Gastroesophageal sphincter (tissue), 3 donors: ENCODE measurements around the gene NEDD8.

Source experiments
- CTCF ChIP-seq, 4 experiments: fragments of 200-600 bp in 2 of 4; fragments of 450-650 bp in 2 of 4; sonication (generic) in 1 of 4; IDR thresholded peaks; one replicate each; pipeline ENCODE4 v1.5.1; 2017 to 2019; ENCODE audit warnings: antibody characterized with exemption in 4 of 4, mild to moderate bottlenecking in 2 of 4, moderate library complexity in 2 of 4
- POLR2A ChIP-seq, 2 donors: fragments of 450-650 bp; IDR thresholded peaks; one replicate each; pipeline ENCODE4 v1.6.1; 2017; ENCODE audit warnings: antibody characterized with exemption in 2 of 2, mild to moderate bottlenecking in 2 of 2, moderate library complexity in 1 of 2
- POLR2AphosphoS5 ChIP-seq: sonication (generic); formaldehyde crosslinking; IDR thresholded peaks from one replicate; pipeline ENCODE4 v1.6.1; 2017; ENCODE audit warnings: antibody characterized with exemption

GRCh38 chr14:24264298-24264697 lies 32.1 kb upstream of the NEDD8 start:
- no peak for TF ChIP-seq POLR2A (IDR thresholded peaks at IDR 0.05)
- no peak for TF ChIP-seq POLR2AphosphoS5
- TF ChIP-seq CTCF (IDR thresholded peaks at IDR 0.05): no peak
